Neuronal stem cell (in vitro differentiated cells): ENCODE data around the gene OR10H3.

Experiments
- DNase-seq: peaks from one replicate; pipeline ENCODE4 v3.0.0-alpha.2; 2013; ENCODE audit warnings: low spot score
- H2AFZ ChIP-seq: one replicate; pipeline ENCODE4 v1.6.1; 2013; ENCODE audit warnings: mild to moderate bottlenecking, low read length, inconsistent platforms
- H2AK5ac ChIP-seq: 2 replicates; pipeline ENCODE4 v1.6.1; 2013; ENCODE audit warnings: low read depth, mild to moderate bottlenecking, inconsistent platforms, low read length, moderate library complexity, mixed read lengths
- H2BK120ac ChIP-seq: 2 replicates; pipeline ENCODE4 v1.6.1; 2013; ENCODE audit warnings: low read depth, mild to moderate bottlenecking, inconsistent platforms, low read length, moderate library complexity, mixed read lengths
- H2BK12ac ChIP-seq: one replicate; pipeline ENCODE4 v1.6.1; 2013; ENCODE audit warnings: low read length, inconsistent platforms
- H2BK15ac ChIP-seq: 2 replicates; pipeline ENCODE4 v1.6.1; 2013; ENCODE audit warnings: mild to moderate bottlenecking, low read length, inconsistent platforms, mixed read lengths
- H2BK5ac ChIP-seq: one replicate; pipeline ENCODE4 v1.6.1; 2013; ENCODE audit warnings: inconsistent platforms, mild to moderate bottlenecking, low read length, moderate library complexity
- H3K14ac ChIP-seq: one replicate; pipeline ENCODE4 v1.6.1; 2013; ENCODE audit warnings: low read length, inconsistent platforms
- H3K18ac ChIP-seq: 2 replicates; pipeline ENCODE4 v1.6.1; 2013; ENCODE audit warnings: low read length, inconsistent platforms
- H3K23ac ChIP-seq: 2 replicates; pipeline ENCODE4 v1.6.1; 2013; ENCODE audit warnings: low read depth, mild to moderate bottlenecking, mixed read lengths, low read length, inconsistent platforms; ENCODE audit not compliant: poor library complexity
- H3K27ac ChIP-seq: replicated peaks from 3 replicates; pipeline ENCODE4 v1.5.1; 2013; ENCODE audit warnings: low read length, inconsistent platforms
- H3K27me3 ChIP-seq, 3 experiments: 2 replicates each; pipeline ENCODE4 v1.6.1; 2013; ENCODE audit warnings: low read length in 3 of 3, mild to moderate bottlenecking in 2 of 3, inconsistent platforms in 1 of 3, low read depth in 1 of 3, mixed read lengths in 1 of 3, moderate library complexity in 1 of 3; ENCODE audit not compliant: control insufficient read depth in 3 of 3, insufficient read depth in 3 of 3
- H3K36me3 ChIP-seq, 2 donors: replicated peaks in 1 of 2; 2 replicates each; pipeline ENCODE4 v1.6.1; 2013; ENCODE audit warnings: low read length in 2 of 2; ENCODE audit not compliant: control insufficient read depth in 2 of 2, insufficient read depth in 2 of 2
- H3K4ac ChIP-seq: 2 replicates; pipeline ENCODE4 v1.6.1; 2013; ENCODE audit warnings: inconsistent platforms, mild to moderate bottlenecking, low read length, moderate library complexity
- H3K4me1 ChIP-seq, 2 donors: 1 replicate in 1 of 2; 2 replicates in 1 of 2; pipeline ENCODE4 v1.6.1; 2013; ENCODE audit warnings: low read length in 2 of 2, low read depth in 1 of 2; ENCODE audit not compliant: control insufficient read depth in 2 of 2, insufficient read depth in 1 of 2
- H3K4me2 ChIP-seq: one replicate; pipeline ENCODE4 v1.6.1; 2013; ENCODE audit warnings: mild to moderate bottlenecking, low read length, inconsistent platforms; ENCODE audit not compliant: insufficient read depth, poor library complexity, severe bottlenecking
- H3K4me3 ChIP-seq, 2 donors: 2 replicates each; pipeline ENCODE4 v1.5.1; 2013; ENCODE audit warnings: low read length in 2 of 2, mild to moderate bottlenecking in 2 of 2, inconsistent platforms in 1 of 2, moderate library complexity in 1 of 2
- H3K79me1 ChIP-seq: one replicate; pipeline ENCODE4 v1.6.1; 2013; ENCODE audit warnings: low read depth, mild to moderate bottlenecking, inconsistent platforms, low read length, moderate library complexity
- H3K9ac ChIP-seq: one replicate; pipeline ENCODE4 v1.6.1; 2013; ENCODE audit warnings: mild to moderate bottlenecking, low read depth, low read length, inconsistent platforms; ENCODE audit not compliant: poor library complexity
- H3K9me3 ChIP-seq, 2 donors: replicated peaks in 1 of 2; 2 replicates each; pipeline versions ENCODE3 to v1.6.1; 2013; ENCODE audit warnings: low read length in 2 of 2, mild to moderate bottlenecking in 2 of 2, inconsistent platforms in 1 of 2, low read depth in 1 of 2, mixed read lengths in 1 of 2, moderate library complexity in 1 of 2; ENCODE audit not compliant: control insufficient read depth in 2 of 2, insufficient read depth in 1 of 2
- H4K8ac ChIP-seq: one replicate; pipeline ENCODE4 v1.6.1; 2013; ENCODE audit warnings: low read depth, mild to moderate bottlenecking, inconsistent platforms, low read length, moderate library complexity
- H4K91ac ChIP-seq: one replicate; pipeline ENCODE4 v1.6.1; 2013; ENCODE audit warnings: low read length, low read depth, mild to moderate bottlenecking, inconsistent platforms; ENCODE audit not compliant: poor library complexity
- WGBS, 2 donors: extraction: QIAGEN DNeasy Blood & Tissue Kit; methylation state at CpG; one replicate each; pipeline ENCODE4 v1.1.7; 2013; ENCODE audit warnings: missing lambda C conversion rate in 2 of 2, mixed read lengths in 1 of 2; ENCODE audit not compliant: insufficient read length in 2 of 2, insufficient replicate concordance in 1 of 2; ENCODE audit errors: extremely low coverage in 2 of 2; 5-methylcytosine and 5-hydroxymethylcytosine counted together

The OR10H3 gene

DNA sequence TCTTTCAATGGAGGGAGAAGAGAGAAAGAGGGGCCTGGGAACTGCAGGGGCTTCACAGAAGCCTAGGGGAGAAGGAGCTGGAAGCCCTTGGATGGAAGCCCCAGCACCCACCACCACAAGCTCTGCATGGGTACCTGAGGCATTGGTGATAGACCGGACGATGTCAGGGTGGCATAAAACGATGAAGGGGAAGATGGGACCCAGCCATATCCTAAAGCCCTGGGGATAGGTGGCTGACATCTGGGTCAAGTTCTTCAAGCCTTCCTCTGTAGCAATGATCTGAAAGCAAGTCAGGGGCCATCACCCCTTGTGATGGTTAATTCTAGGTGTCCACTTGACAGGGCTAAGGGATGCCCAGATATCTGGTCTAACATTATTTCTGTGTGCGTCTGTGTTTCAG, 38.5 kb downstream of the OR10H3 start:
- no peaks in the 10 kb centered on the region for H3K27me3 ChIP-seq
- no peak overlapping the region for H3K18ac ChIP-seq
- no peak overlapping the region for H2BK120ac ChIP-seq
- no peak overlapping the region for H3K9ac ChIP-seq
- no peak overlapping the region for H3K14ac ChIP-seq
- H2BK15ac ChIP-seq = no peak overlapping the region
- H3K9me3 ChIP-seq = peaks cover 0 to 35% of the 10 kb centered on the region in 2 donors
- no peaks in the 10 kb centered on the region for H3K36me3 ChIP-seq
- H3K4ac ChIP-seq = no peak overlapping the region
- H3K4me1 ChIP-seq = peaks cover 0 to 10% of the 10 kb centered on the region in 2 donors
- peak overlapping the region in 1 of 2 donors; percentile 28 for H3K4me3 ChIP-seq
- H3K27ac ChIP-seq = no peak overlapping the region
- DNase-seq = no peak
- H2AFZ ChIP-seq = no peak overlapping the region
- no peak overlapping the region for H2AK5ac ChIP-seq
- H4K8ac ChIP-seq = no peak overlapping the region
- H3K23ac ChIP-seq = no peak overlapping the region
- no peak overlapping the region for H3K4me2 ChIP-seq
- no peak overlapping the region for H2BK5ac ChIP-seq
- H4K91ac ChIP-seq = no peak overlapping the region
- H3K79me1 ChIP-seq = no peaks in the 10 kb centered on the region
- H2BK12ac ChIP-seq = no peak overlapping the region
- no CpG with 5 or more reads among the region's 4 CpGs for WGBS, 2 donors

GRCh38 chr19:15776991-15777970, 39.5 kb downstream of the OR10H3 start:
- H4K91ac ChIP-seq = no peak overlapping the region
- H3K27me3 ChIP-seq = no peaks in the 10 kb centered on the region
- H3K4me2 ChIP-seq = no peak overlapping the region
- H3K79me1 ChIP-seq = no peaks in the 10 kb centered on the region
- peaks cover 0 to 10% of the 10 kb centered on the region in 2 donors for H3K4me1 ChIP-seq
- no peak overlapping the region for H3K18ac ChIP-seq
- no peak overlapping the region for H3K4ac ChIP-seq
- no peaks in the 10 kb centered on the region for H3K36me3 ChIP-seq
- no peak overlapping the region for H2BK120ac ChIP-seq
- H3K23ac ChIP-seq = no peak overlapping the region
- no peak overlapping the region for H2BK5ac ChIP-seq
- no peak overlapping the region for H3K27ac ChIP-seq
- no peak overlapping the region for H2BK15ac ChIP-seq
- no peak overlapping the region for H2AFZ ChIP-seq
- no peak for DNase-seq
- H3K9me3 ChIP-seq = peaks cover 0 to 43% of the 10 kb centered on the region in 2 donors
- no peak overlapping the region for H2AK5ac ChIP-seq
- H3K4me3 ChIP-seq = no peak overlapping the region
- no peak overlapping the region for H4K8ac ChIP-seq
- H3K9ac ChIP-seq = no peak overlapping the region
- no CpG with 5 or more reads among the region's 9 CpGs for WGBS, 2 donors
- H2BK12ac ChIP-seq = no peak overlapping the region
- H3K14ac ChIP-seq = no peak overlapping the region

DNA sequence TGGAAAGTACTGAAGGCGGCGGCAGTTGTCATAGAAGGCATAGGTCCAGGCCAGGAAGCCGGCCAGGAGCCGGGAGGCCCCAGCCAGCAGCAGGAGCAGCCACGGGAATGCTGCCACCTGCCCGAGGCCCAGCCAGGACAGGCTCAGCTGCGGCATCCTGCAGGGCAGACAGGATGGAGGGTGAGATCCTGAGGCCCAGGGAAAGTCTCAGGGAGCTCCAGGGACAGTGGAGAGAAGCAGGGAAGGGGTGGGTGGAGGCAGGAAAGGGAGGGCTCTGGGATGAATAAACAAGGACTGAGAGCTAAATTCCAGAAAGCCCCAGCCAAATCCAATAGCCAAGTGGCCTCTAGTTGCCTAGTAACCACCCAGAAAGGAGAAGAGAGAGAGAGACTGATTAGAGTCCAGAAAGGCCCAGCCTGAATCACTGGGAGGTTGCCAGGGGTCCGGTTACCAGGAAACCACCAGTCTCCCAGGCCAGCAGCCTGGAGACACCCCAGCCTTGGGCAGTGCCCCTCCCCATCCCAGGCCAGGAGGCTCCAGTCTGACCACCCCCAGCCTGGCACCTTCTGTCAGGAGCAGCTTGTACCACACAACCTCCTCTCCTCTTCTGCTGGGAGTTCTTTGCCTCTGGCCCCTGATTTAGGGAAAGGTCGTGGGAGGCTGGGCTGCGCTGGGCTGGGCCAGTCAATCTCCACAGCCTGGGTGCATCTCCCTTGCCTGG, 42.1 kb downstream of the OR10H3 start:
- H3K4me3 ChIP-seq = no peak overlapping the region
- H3K36me3 ChIP-seq = no peaks in the 10 kb centered on the region
- H3K4me1 ChIP-seq = peaks cover 0 to 10% of the 10 kb centered on the region in 2 donors
- H3K23ac ChIP-seq = no peak overlapping the region
- H2BK12ac ChIP-seq = no peak overlapping the region
- no peak overlapping the region for H2BK5ac ChIP-seq
- WGBS, 2 donors = no CpG with 5 or more reads among the region's 10 CpGs
- H4K91ac ChIP-seq = no peak overlapping the region
- peak overlapping the region; percentile 66 for H3K27ac ChIP-seq
- H3K14ac ChIP-seq = no peak overlapping the region
- no peak overlapping the region for H2AK5ac ChIP-seq
- no peak overlapping the region for H2BK15ac ChIP-seq
- no peak overlapping the region for H3K4ac ChIP-seq
- no peaks in the 10 kb centered on the region for H3K27me3 ChIP-seq
- H3K9ac ChIP-seq = no peak overlapping the region
- H3K9me3 ChIP-seq = peaks cover 0 to 41% of the 10 kb centered on the region in 2 donors
- no peak for DNase-seq
- no peak overlapping the region for H3K4me2 ChIP-seq
- H3K18ac ChIP-seq = no peak overlapping the region
- no peak overlapping the region for H4K8ac ChIP-seq
- H3K79me1 ChIP-seq = no peaks in the 10 kb centered on the region
- H2AFZ ChIP-seq = peak overlapping the region; percentile 73
- H2BK120ac ChIP-seq = no peak overlapping the region
